Stimulated activated naive CD4-positive, alpha-beta T cell (primary cell): Measurements from ENCODE around the gene WLS.

Experiments
- DNase-seq, 6 experiments: peaks; one replicate each; lab custom pipeline; 2025; lab: John Stamatoyannopoulos, UW

The WLS gene

GRCh38 chr1:68085752-68086151, 146.6 kb downstream of the WLS start:
- DNase-seq, result no peak

- DNase-seq, result no peak
Measured at GRCh38 chr1:68083686-68084085, 148.6 kb downstream of the WLS start.

GRCh38 chr1:68081775-68082283, 150.5 kb downstream of the WLS start:
- DNase-seq, result no peak

GRCh38 chr1:68078647-68079046, 153.7 kb downstream of the WLS start:
- no peak for DNase-seq
